ENCODE data around the gene SRGAP3. TPM values are rescaled to one million over a fixed set of nuclear protein-coding genes. Genes with fewer than 3 reads are reported as not detected.

The SRGAP3 gene
- total RNA-seq, 1 experiment from 2014 or later, result 5.9 TPM

DNA sequence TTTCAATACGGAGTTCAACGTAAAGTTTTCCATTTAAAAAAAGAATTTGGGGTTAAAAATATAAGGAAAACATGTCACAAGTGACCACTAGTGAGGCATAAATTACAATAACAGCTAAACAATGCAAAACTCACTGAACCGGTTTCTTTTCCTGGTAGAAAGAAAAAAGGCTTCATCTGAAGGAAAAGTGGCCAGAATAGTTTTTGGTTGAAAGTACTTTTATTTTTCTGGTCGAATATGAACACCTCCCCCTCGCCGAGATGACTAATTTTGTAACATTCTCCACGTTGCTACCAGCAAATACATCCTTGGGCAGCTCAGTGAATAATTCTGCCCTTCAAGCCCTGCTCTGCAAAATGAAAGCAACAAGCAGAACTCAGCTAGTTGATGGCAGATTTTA is 3.9 kb upstream of the SRGAP3 start:
- no peak for DNase-seq (ENCODE audit: low spot score)

DNA sequence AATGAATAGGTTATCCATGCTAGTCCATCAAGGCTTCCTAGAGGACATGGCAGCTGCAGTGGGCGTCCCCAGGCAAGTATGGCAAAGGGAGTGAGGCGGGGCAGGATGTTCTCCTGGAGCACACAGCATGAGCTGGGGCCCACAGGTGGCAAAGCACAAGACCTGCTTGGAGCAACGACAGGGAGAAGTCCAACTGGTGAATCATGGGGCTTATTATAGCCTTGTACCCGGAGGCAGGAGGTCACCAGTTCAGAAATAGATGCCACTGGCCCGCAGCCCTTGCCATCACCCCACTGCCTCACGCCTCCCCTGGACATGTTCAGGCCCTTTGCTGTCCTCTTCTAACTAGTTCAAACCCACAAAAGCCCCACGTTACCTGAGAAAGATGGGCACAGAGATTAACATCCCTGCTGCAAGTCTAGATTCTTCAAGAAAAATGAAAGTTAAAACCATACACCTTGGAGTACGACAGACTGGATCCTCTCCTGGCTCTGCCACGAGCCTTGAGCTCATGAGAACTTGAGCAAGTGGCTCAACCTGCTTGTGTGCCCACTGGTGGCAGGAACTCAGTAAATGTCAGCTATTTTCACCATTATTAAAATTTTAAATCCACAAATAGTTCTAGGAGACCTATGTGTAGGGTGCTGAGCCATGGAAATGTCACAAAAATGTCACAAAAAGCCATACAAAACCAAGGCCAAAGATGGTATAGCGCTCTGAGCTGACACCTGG is 1.8 kb upstream of the SRGAP3 start:
- no peak for DNase-seq (ENCODE audit: low spot score)

DNA sequence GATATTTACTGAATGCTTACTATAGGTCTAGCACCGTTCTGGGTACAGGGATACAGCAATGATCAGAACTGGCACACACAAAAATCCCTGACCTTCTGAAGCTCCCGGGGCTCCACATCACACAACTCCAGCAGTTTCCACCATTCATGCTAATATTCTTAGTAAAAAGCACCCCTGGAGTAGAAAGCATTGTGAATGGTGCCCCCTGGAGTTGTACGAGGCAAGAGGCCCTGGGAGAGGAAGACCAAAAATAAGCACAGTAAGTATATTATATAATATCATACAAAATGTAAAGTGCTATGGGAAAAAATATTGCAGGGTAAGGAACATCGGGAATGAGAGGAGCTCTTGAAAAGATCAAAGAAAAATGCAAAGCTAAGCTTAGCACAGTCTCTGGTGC is 790 bp upstream of the SRGAP3 start:
- no peak for DNase-seq (ENCODE audit: low spot score)

DNA sequence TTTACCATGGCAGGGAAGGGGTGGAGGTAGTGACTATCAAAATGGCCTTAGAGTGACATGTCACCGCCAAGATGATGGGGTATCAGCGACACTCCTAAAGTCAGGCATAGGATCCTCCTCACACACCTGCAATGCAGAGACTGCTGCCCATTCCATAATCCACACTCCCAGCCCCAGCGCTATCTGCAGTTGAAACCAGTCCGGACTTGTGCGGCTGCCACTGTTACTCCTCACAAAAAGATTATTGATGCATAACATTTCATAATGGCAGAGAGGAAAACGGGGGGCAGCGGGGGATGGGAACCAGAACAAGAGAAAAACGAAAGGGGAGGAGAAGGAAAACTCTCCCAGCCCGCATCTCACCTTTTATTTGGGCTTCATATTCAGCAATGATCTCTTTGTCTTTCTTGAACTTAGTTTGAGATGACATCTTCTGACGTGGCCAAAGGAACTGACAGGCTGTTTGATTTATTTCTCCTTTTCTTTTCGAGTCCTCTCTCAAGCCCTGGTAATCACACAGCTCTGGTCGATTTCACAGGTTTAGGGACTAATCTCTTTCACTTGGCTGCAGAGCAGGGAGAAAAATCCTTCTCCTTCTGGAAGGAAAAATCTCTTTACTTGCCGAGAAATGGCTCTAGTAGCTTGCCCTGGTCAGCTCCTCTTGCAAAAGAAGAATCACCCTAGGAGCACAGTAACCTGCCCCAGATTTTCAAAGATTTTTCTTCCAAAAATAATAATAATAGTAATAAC is 749 bp downstream of the SRGAP3 start:
- no peak for DNase-seq (ENCODE audit: low spot score)

DNA sequence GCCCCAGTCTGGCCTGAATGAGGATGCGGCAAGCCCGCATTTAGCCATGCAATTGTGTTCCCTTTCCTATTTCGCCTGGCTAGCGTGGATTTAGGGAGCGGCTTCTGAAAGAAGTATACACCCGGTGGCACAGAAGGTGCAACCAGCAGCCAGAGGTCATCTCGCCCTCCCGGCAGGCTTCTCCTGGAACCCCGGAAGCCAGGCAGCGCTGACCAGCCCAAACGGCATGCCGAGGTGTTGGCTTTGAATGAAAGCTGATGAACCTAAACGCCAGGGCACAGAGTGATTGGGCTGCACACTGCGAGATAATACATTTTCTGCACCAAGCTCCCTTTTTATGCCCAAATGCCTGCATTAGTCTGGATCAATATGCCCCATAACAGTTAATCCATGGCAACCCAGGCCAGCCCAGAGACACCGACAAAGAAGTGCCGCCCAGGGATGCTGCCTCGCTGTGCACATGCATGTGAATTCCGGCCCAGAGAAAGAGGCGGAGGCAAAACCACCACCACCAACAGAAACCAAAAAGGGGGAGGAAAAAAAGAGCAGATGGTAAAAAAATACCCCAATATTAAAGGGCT is 1.4 kb downstream of the SRGAP3 start:
- no peak for DNase-seq (ENCODE audit: low spot score)

DNA sequence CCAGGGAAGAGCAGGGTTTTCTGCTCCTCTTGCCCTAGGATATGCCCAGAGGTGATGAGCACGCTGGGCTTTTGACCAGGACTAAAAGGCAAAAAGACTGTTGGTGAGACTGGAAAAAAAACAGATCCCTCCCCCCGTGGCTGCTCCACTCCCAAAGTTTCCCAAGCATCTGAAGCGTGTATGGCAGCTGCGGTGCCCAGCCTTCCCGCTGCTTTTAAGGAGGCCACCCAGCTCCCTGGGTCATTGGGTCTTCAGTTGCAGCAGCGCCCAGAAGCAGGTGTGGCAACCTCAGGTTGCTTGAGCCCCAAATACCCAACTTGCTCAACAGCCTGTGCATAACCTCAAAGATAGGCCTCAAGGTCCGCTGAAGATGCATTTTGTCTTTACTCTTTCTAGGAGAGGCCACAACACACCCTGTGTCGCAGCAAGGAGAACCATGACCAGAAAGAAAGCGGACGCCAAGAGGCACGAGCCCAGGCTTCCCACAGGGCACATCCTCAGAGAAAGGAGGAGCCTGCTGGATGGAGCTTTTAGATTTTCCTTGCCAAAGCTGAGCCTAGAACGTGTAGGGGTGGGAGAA is 2.0 kb downstream of the SRGAP3 start:
- no peak for DNase-seq (ENCODE audit: low spot score)

DNA sequence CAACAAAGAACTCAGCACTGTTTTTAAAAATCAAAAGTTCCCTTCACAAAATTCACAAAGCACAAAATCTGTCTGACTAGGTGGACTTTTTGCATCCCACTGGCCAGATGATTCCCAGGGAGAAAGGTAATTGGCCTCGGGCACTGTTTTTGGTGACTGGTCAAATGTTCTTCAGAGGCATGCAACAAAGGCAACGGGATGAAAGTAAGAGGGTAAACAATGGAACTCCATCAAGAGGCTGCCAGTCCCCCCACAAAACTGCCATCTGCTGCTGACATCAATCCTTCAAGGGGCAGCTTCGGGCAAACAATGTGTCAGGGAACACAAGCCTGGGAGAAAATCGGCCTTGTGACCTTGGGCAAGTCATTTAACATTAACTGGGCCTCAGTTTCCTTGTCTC is 3.3 kb downstream of the SRGAP3 start:
- DNase-seq (ENCODE audit: low spot score), result no peak

DNA sequence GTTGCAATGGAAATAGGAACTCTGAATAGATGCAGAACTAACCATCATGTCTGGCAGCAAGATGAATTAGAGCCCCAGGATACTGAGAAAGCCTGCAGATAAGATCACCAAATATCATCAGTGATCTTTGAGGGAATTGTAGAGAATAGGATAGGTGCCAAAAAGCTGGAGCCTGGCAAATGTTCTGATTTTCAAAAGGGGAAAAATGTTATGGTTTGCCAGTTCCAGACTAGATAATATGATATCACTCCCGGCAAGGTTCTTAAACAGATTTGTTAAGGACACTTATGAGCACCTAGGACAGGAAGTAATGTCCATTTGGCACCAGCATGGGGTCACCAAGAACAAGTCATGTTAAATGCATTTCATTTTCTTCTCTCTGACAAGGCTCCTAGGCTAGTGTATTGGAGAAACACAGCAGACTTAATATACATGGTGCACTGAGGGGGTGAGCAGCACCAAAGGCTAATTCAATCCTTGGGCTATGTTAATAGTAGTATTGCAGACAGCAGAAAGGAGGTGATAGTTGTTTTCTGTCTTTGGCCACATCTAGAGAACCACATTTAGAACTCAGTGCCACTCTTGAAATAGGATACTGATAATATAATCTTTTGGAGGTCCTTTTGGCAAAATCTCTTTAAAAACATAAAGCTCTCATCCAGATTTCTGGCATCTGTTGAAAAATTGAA is 4.8 kb downstream of the SRGAP3 start:
- DNase-seq (ENCODE audit: low spot score), result no peak

DNA sequence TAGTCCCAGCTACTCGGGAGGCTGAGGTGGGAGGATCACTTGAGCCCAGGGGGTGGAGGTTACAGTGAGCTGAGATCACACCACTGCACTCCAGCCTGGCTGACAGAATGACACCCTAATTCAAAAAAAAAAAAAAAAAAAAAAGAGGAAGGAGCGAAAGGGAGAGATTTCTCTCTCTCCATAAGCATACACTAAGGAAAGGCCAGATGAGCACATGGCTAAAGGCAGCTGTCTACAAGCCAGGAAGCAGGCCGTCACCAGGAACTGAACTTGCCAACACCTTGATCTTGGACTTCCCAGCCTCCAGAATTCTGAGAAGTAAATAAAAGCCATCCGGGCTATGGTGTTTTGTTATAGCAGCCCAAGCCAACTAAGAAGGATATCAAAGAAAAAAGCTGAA is 7.5 kb downstream of the SRGAP3 start:
- no peak for DNase-seq (ENCODE audit: low spot score)

DNA sequence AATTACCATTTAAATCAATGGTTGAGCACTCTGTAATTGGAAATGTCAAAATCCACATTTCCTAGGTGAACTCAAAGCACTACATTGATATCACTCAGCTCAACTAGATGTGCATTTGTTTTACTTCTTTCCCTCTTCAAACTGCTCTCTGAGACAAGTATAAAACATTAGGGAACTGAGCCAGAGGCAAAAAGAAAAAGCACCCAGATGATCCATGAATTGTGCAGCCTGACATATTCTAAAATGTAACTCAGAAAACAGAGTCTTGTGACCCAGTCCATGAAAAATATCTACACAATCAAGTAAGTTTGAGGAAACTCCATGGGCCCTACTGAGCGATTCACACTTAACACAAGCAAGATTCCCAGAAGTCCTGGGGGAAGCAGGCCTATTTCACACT is 9.8 kb downstream of the SRGAP3 start:
- DNase-seq (ENCODE audit: low spot score), result no peak

DNA sequence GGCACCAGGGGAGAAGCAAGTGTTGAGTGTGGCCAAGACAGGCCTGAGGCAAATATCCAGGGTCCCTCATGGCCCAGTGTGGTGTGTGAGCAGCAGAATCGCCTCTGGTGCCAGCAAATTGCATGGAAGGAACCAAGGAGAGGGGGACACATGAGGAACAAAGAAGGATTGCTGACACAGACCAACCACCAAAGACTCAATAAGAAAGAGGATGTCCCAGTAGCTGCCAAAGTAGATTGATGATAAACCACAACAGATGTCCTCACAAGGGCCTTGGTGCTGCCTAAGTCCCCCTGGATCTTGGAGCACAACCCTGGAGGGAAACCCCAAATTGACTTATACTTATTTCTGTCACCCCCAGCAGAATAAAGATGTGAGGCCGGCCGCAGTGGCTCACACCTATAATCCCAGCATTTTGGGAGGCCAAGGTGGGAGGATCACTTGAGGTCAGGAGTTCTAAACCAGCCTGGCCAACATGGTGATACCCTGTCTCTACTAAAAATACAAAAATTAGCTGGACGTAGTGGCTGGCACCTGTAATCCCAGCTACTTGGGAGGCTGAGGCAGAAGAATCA is 10.6 kb downstream of the SRGAP3 start:
- no peak for DNase-seq (ENCODE audit: low spot score)

DNA sequence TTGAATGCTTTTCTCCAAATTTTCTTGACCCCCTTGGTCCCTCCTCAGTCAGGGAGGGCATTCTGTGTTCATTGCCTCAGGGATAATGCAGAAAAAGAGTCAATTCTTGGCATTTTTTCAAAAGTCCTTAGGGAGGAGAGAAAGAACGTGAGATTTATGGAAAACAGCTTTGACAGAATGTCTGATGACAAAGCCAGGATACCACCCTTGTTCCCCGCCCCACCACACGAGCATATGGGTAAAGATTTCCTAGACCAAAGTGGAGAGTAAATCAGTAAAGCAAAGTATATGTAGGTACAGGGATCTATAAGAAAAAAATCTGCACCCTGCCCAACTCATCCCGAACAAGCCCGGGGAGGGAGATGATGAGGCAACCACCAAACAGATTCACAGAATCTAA is 11.2 kb downstream of the SRGAP3 start:
- DNase-seq (ENCODE audit: low spot score), result no peak

DNA sequence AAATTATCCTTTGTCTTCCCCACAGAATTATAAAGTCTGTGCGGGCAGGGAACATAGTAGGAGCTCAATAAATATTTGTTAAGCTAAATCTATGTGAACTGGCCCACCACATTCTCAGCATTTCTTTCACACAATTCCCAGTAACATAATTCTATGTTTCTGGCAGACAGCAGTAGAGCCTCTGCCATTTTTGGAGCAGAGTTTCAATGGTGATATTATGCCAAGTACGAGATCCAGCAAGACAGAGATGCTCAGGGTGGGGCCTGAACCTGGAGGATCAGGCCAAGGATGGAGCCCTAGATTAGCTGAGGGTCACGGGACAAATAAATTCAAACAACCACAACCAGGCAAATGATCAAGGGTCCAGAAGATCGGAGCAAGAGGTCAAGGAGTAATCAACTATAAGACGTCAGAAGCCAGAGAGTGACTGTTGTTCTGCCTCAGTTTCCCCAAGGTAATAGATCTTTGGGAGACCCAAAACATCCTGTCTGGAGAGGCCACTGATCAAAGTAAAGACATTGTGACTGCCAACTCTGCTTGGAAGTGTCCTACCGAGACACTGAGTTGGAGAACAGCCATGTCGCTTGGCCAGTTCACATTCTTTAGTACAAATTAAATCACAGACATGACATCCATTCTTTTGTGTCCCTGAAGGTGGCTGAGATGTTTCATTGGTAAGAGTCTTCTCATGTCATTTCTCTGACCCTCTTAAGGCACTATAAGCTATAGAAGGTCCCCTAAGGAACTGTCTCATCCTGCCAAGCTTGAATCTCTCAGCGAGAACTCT is 15.4 kb downstream of the SRGAP3 start:
- no peak for DNase-seq (ENCODE audit: low spot score)

DNA sequence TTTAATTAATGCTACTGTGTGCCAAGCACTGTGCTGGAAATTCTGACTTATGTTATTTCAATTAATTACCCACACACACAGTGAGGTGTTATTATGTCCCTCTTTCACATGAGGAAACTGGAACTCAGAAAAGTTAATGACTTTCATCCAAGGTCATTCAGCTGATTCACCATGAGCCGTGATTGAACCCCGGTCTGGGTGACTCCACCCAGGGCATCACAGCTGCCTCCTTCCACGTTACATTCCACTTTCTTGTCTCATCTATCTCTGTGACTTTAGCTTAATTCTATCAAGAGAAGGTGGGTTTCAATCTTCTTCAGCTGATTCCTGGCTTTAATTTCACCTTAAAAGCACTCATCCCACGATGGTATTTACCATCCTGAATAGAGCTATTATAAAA is 16.3 kb downstream of the SRGAP3 start:
- no peak for DNase-seq (ENCODE audit: low spot score)

DNA sequence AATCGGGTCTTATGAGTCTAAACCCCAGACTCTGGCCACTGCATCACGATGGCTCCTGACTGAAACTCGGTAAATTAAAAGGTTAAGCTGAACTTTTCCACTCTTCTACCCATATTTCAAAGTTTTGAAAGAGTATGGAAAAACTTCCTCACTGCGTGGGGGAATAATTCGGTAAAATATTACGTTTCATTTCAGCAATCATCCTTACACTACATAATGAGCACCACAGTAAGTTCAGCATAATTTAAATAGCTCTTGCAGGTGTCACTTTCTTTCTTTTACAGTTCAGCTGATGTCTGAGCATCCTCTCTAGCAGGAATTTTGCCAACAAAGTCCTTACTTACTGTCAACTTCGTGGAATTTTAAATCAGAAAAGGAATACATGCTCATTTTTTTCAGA is 17.5 kb downstream of the SRGAP3 start:
- DNase-seq (ENCODE audit: low spot score), result no peak

DNA sequence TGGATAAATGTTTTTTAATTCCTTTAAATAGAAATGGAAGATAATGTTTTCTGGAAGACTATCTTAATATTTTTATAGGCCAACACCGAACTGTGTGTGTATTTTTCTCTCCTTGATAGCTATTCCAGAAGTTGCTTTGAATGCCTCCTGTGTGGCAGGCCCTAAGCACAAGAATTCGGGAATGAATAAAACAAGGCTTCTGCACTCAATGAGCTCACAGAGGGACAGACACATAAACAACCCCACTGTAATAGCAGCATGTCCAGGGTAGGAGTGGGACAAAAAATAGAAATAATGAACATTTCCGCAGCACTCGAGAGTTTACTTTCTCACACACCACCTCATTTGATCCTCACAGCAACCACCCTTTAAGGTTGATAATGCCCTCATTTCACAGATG is 18.0 kb downstream of the SRGAP3 start:
- DNase-seq (ENCODE audit: low spot score), result no peak

DNA sequence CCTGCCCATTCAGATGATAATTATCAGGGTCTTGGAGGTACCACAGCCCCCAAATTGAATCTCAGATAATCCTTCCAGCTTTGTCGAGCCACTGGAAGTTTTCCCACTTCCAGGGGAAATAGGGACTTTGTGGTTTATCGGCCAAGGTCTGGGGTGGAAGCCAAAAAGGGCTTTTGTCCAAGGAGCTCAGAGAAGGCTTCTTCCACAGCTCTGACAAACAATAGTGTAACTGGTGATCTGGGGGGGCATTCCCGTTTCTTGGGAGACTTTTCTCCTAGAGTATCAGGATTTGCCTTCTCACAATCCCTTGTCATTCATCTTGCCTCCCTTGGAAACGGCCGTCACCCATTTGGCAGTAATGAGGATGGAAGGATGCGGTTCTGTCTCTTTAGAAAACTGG is 18.4 kb downstream of the SRGAP3 start:
- DNase-seq (ENCODE audit: low spot score), result no peak

DNA sequence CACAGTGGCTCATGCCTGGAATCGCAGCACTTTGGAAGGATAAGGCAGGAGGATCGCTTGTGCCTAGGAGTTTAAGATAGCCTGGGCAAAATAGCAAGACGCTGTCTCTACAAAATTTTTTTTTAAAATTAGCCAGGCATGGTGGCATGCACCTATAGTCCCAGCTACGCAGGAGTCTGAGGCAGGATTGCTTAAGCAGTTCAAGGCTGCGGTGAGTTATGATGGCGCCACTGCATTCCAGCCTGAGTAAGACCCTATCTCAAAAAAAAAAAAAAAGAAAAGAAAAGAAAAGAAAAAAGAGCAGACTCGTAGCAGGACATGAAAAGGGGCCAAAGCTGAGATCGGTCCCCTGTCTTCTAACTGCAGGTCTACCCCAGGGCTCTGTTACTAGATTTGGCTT is 18.9 kb downstream of the SRGAP3 start:
- no peak for DNase-seq (ENCODE audit: low spot score)

DNA sequence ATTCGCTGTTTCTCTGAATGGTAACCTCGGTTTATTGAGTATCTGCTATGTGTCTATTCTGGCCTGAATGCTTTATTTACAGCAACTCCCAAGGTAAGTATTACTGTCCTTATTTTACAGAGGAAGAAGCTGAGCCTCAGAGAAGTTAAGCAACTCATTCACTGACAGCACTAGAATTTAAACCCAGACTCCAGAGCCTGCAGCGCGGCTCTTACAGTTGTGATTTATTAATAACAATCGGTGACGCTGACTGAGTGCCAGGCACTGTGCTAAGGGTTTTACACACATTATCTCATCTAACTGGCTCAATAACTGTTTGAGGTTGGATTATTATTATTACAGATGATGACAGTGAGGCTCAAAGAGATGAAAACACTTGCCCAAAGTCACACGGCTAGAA is 19.6 kb downstream of the SRGAP3 start:
- DNase-seq (ENCODE audit: low spot score), result no peak

DNA sequence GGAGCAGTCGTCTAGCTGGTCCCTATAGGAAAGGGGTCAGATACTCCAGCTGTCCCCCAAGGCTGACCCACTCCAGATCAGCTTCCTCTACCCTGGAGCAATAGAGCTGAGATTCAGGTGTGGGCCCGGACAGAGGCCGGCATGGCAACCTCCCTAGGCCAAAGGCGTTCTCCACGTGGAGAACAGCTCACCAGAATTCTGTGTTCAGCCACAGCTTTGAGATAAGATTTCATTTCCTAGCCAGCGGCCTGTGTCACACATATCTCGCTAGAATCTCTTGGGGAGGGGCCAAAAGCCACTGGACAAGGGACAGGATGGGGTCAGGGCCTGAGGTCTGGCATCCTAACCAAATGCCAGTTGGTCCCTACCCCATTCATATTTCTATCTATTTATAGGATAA is 20.1 kb downstream of the SRGAP3 start:
- peak; percentile 14 for DNase-seq (ENCODE audit: low spot score)

DNA sequence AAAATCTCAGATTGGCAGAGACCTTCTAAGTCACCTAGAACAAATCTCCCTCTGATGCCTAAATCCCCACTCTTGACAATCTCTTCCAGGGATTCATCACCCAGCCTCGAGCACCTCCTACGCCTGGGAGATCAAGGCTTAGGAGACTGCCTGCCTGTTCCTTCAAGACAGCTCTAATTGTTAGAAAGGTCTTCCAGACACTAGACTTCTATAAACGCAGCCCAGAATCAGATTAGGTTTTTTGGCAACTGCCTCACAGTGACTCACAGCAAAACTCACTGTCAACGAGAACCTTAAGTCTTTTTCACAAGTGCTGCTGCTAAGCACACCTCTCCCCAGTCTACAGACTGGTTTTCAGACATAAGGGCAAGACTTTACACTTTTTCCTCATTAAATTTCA is 23.1 kb downstream of the SRGAP3 start:
- peak; percentile 71 for DNase-seq (ENCODE audit: low spot score)

Measured in A172 (cell line).